ENCODE data around the gene KIF19. TPM values are rescaled to one million over a fixed set of nuclear protein-coding genes. Genes with fewer than 3 reads are reported as not detected.

The KIF19 gene
- total RNA-seq, 4 donors from 2014 or later: 0.41 to 1.8 (median 0.62) TPM; not detected in 1

GRCh38 chr17:74324521-74324920 lies 1.5 kb upstream of the KIF19 start:
- ATAC-seq (no peak), DNase-seq (no peak)
- TF ChIP-seq POLR2A (IDR thresholded peaks at IDR 0.05) (no peak), CTCF (IDR thresholded peaks at IDR 0.05 in 4 of 5, conservative IDR thresholded peaks at IDR 0.05 in 1 of 5) (no peak)
- Histone ChIP-seq H3K4me1 (peaks cover 10 to 14% of the 10 kb centered on the region in 2 donors), H3K36me3 (no peaks in the 10 kb centered on the region), H3K27ac (peak overlapping the region in 1 of 4 donors; percentile 66), H3K27me3 (no peaks in the 10 kb centered on the region), H3K4me3 (no peak overlapping the region), H3K9me3 (no peaks in the 10 kb centered on the region)
- intact Hi-C loops (cut with DNase I; ENCODE audit: low total_unique reads): no loop called here
- in situ Hi-C loops (cut with MboI; ENCODE audit: low sequenced_read_pairs in 4 of 4): no loop called here

- no peaks in the 10 kb centered on the region for H3K9me3 ChIP-seq
- TF ChIP-seq CTCF (IDR thresholded peaks at IDR 0.05 in 4 of 5, conservative IDR thresholded peaks at IDR 0.05 in 1 of 5) (no peak), POLR2A (IDR thresholded peaks at IDR 0.05) (no peak)
- H3K27me3 ChIP-seq: no peaks in the 10 kb centered on the region
- intact Hi-C loops (cut with DNase I; ENCODE audit: low total_unique reads) (no loop called here), in situ Hi-C loops (cut with MboI; ENCODE audit: low sequenced_read_pairs in 4 of 4) (no loop called here)
- H3K36me3 ChIP-seq: no peaks in the 10 kb centered on the region
- peaks cover 10 to 14% of the 10 kb centered on the region in 2 donors for H3K4me1 ChIP-seq
- DNase-seq: peak in 1 of 2 donors; percentile 27
- peak overlapping the region; percentile 0 to 66 (median 42) for H3K27ac ChIP-seq
- ATAC-seq: peak; percentile 67 to 70
- H3K4me3 ChIP-seq: peak overlapping the region; percentile 51 to 69 (median 58)
These were observed 667 bp upstream of the KIF19 start for GRCh38 chr17:74325376-74325742.

DNA sequence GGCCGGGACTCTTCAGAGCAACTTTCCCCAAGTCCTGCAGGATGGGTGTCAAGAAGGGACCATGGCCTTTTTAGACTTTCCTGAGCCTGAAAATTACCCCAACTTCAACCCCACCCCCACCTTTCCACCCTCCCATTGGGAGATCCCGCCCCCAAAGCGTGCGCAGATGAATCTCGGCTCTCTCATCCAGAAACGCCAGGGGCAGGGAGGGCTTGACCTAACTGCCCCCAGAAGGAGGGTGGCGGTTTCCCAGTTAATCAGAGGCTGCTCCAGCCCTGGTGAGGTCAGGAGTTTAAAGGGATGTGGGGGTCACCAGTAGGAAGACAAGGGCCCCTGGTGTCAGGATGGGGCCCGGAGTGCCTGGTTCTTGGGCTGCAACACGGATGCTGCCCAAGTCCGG lies 480 bp downstream of the KIF19 start:
- ATAC-seq (no peak), DNase-seq (no peak)
- intact Hi-C loops (cut with DNase I; ENCODE audit: low total_unique reads) (no loop called here), in situ Hi-C loops (cut with MboI; ENCODE audit: low sequenced_read_pairs in 4 of 4) (no loop called here)
- peaks cover 10 to 14% of the 10 kb centered on the region in 2 donors for H3K4me1 ChIP-seq
- H3K9me3 ChIP-seq: no peaks in the 10 kb centered on the region
- H3K36me3 ChIP-seq: no peaks in the 10 kb centered on the region
- peak overlapping the region; percentile 51 to 69 (median 58) for H3K4me3 ChIP-seq
- H3K27me3 ChIP-seq: no peaks in the 10 kb centered on the region
- TF ChIP-seq CTCF (IDR thresholded peaks at IDR 0.05 in 4 of 5, conservative IDR thresholded peaks at IDR 0.05 in 1 of 5): no peak
- TF ChIP-seq POLR2A (IDR thresholded peaks at IDR 0.05): no peak
- no peak overlapping the region for H3K27ac ChIP-seq

DNA sequence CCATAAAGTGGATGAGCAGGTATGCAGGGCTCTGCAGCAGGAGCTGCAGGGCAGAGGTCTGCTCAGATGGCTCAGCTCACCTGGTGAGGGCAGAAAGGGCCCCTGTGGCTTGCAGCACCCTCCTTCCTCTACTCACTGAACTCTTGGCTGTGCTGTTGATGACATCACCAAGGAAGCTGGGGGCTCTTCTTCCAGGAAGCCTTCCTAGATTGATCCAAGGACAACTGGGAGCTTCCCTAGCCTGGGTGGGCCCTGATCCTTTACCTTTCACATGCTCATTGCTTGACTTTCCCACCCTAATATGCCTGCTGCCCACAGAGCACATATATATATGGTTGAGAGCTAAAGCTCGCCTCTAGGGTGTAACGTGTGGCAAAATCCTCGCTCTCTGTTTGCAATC lies 2.5 kb downstream of the KIF19 start:
- no peak overlapping the region for H3K27ac ChIP-seq
- in situ Hi-C loops (cut with MboI; ENCODE audit: low sequenced_read_pairs in 4 of 4): no loop called here
- ATAC-seq (no peak), DNase-seq (no peak)
- peaks cover 10 to 14% of the 10 kb centered on the region in 2 donors for H3K4me1 ChIP-seq
- no peaks in the 10 kb centered on the region for H3K36me3 ChIP-seq
- H3K9me3 ChIP-seq: no peaks in the 10 kb centered on the region
- intact Hi-C loops (cut with DNase I; ENCODE audit: low total_unique reads): no loop called here
- H3K4me3 ChIP-seq: no peak overlapping the region
- no peaks in the 10 kb centered on the region for H3K27me3 ChIP-seq
- TF ChIP-seq CTCF (IDR thresholded peaks at IDR 0.05 in 4 of 5, conservative IDR thresholded peaks at IDR 0.05 in 1 of 5): no peak
- no peak for TF ChIP-seq POLR2A (IDR thresholded peaks at IDR 0.05)

DNA sequence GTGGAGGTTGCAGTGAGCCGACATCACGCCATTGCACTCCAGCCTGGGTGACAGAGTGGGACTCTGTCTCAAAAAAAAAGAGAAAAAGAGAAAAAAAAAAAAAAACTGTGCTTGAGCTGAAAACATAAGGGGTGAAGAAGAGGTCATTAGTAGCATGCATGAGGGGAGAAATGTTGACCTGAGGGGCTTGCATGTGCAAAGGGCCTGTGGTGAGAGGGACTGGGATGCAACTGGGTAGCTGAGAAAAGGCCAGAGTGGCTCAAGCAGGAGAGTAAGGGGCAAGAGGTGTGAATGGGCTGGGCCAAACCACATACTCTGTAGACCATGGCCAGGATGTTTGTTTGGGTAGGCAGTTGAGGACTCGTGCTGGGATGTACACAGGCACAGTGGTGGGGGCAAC lies 3.4 kb downstream of the KIF19 start:
- DNase-seq (no peak), ATAC-seq (no peak)
- TF ChIP-seq CTCF (IDR thresholded peaks at IDR 0.05 in 4 of 5, conservative IDR thresholded peaks at IDR 0.05 in 1 of 5) (no peak), POLR2A (IDR thresholded peaks at IDR 0.05) (no peak)
- no peaks in the 10 kb centered on the region for H3K36me3 ChIP-seq
- no peaks in the 10 kb centered on the region for H3K9me3 ChIP-seq
- H3K27me3 ChIP-seq: peaks cover 0 to under 1% (median 0%) of the 10 kb centered on the region in 3 donors
- in situ Hi-C loops (cut with MboI; ENCODE audit: low sequenced_read_pairs in 4 of 4) (no loop called here), intact Hi-C loops (cut with DNase I; ENCODE audit: low total_unique reads) (no loop called here)
- H3K27ac ChIP-seq: no peak overlapping the region
- H3K4me1 ChIP-seq: peaks cover 10 to 14% of the 10 kb centered on the region in 2 donors
- H3K4me3 ChIP-seq: no peak overlapping the region
